GM12872 (cell line): Measurements from ENCODE around the gene NPY4R2.
"Not testable (repeated sequence)": the region's sequence is repeated elsewhere in the genome, so short reads cannot be mapped to it uniquely, and the experiment has no call there.

Experiments
- CTCF ChIP-seq: IDR thresholded peaks from 3 replicates; pipeline ENCODE4 v1.5.1; 2011; ENCODE audit warnings: low read depth, mild to moderate bottlenecking, low read length, moderate library complexity; ENCODE audit not compliant: insufficient read depth

Gene NPY4R2

GRCh38 chr10:47918475-47918874, at the start of gene NPY4R2:
Gene NPY4R2, plus strand, starts transcription at chr10:47918662. Its CDS starts 3,326 bp downstream, at chr10:47921988.
- TF ChIP-seq CTCF, result not testable (repeated sequence)
